Mononuclear cell (primary cell): ENCODE results near the gene FCSK. TPM values are rescaled to one million over a fixed set of nuclear protein-coding genes. Genes with fewer than 3 reads are reported as not detected.

Experiments used
- H3K27me3 ChIP-seq: 2 replicates; pipeline ENCODE4 v1.6.0; 2011; ENCODE audit warnings: low read length, control low read depth; ENCODE audit not compliant: insufficient read depth
- H3K4me1 ChIP-seq: 2 replicates; pipeline ENCODE4 v1.5.1; 2011; ENCODE audit warnings: mild to moderate bottlenecking, low read length, control low read depth; ENCODE audit not compliant: insufficient read depth
- H3K4me3 ChIP-seq: 2 replicates; pipeline ENCODE4 v1.5.1; 2011; ENCODE audit warnings: mild to moderate bottlenecking, low read length, moderate library complexity
- H3K9me3 ChIP-seq: 2 replicates; pipeline ENCODE4 v1.5.1; 2011; ENCODE audit warnings: low read depth, mild to moderate bottlenecking, control low read depth, low read length
- total RNA-seq: library from RNA; depleted of rRNA; stranded (reverse); fragments of >200 nt; gene quantifications from one replicate; pipeline ENCODE4 v1.2.3, GENCODE V29; 2012

The FCSK gene
- total RNA-seq, 1 donor, result 9.2 TPM

GRCh38 chr16:70476272-70477020 is 22.1 kb downstream of the FCSK start:
- no peaks in the 10 kb centered on the region for H3K27me3 ChIP-seq

GRCh38 chr16:70478169-70478568 is 23.8 kb downstream of the FCSK start:
- H3K4me3 ChIP-seq, result no peak overlapping the region
- H3K4me1 ChIP-seq, result no peaks in the 10 kb centered on the region
- no peaks in the 10 kb centered on the region for H3K27me3 ChIP-seq
- no peaks in the 10 kb centered on the region for H3K9me3 ChIP-seq

More at GRCh38 chr16:70476272-70477020, 22.1 kb downstream of the FCSK start:
- H3K4me3 ChIP-seq, result no peak overlapping the region
- H3K9me3 ChIP-seq, result no peaks in the 10 kb centered on the region
- no peaks in the 10 kb centered on the region for H3K4me1 ChIP-seq

- Histone ChIP-seq H3K27me3 (no peaks in the 10 kb centered on the region), H3K4me1 (no peaks in the 10 kb centered on the region), H3K4me3 (no peak overlapping the region), H3K9me3 (no peaks in the 10 kb centered on the region)
Measured at GRCh38 chr16:70478912-70479341, 24.5 kb downstream of the FCSK start.

GRCh38 chr16:70480127-70481105 is 26.0 kb downstream of the FCSK start:
- no peaks in the 10 kb centered on the region for H3K9me3 ChIP-seq
- no peaks in the 10 kb centered on the region for H3K4me1 ChIP-seq
- no peaks in the 10 kb centered on the region for H3K27me3 ChIP-seq
- H3K4me3 ChIP-seq, result no peak overlapping the region

- Histone ChIP-seq H3K4me3 (no peak overlapping the region), H3K9me3 (no peaks in the 10 kb centered on the region), H3K27me3 (no peaks in the 10 kb centered on the region), H3K4me1 (no peaks in the 10 kb centered on the region)
Measured at GRCh38 chr16:70481929-70482536, 27.6 kb downstream of the FCSK start.

- Histone ChIP-seq H3K27me3 (no peaks in the 10 kb centered on the region), H3K4me3 (no peak overlapping the region), H3K4me1 (no peaks in the 10 kb centered on the region), H3K9me3 (no peaks in the 10 kb centered on the region)
Measured at GRCh38 chr16:70482624-70483023, 28.2 kb downstream of the FCSK start.

GRCh38 chr16:70483426-70483825 is 29.0 kb downstream of the FCSK start:
- Histone ChIP-seq H3K4me1 (no peaks in the 10 kb centered on the region), H3K9me3 (no peaks in the 10 kb centered on the region), H3K4me3 (no peak overlapping the region), H3K27me3 (no peaks in the 10 kb centered on the region)

GRCh38 chr16:70484867-70485266 is 30.5 kb downstream of the FCSK start:
- Histone ChIP-seq H3K4me3 (no peak overlapping the region), H3K4me1 (no peaks in the 10 kb centered on the region), H3K27me3 (no peaks in the 10 kb centered on the region), H3K9me3 (no peaks in the 10 kb centered on the region)

GRCh38 chr16:70490261-70490660 is 35.9 kb downstream of the FCSK start:
- H3K9me3 ChIP-seq, result no peaks in the 10 kb centered on the region
- no peaks in the 10 kb centered on the region for H3K4me1 ChIP-seq
- no peaks in the 10 kb centered on the region for H3K27me3 ChIP-seq
- H3K4me3 ChIP-seq, result no peak overlapping the region

- H3K4me3 ChIP-seq, result no peak overlapping the region
- no peaks in the 10 kb centered on the region for H3K4me1 ChIP-seq
- no peaks in the 10 kb centered on the region for H3K9me3 ChIP-seq
- H3K27me3 ChIP-seq, result no peaks in the 10 kb centered on the region
Measured at GRCh38 chr16:70493802-70494201, 39.4 kb downstream of the FCSK start.

- Histone ChIP-seq H3K4me3 (no peak overlapping the region), H3K27me3 (no peaks in the 10 kb centered on the region), H3K4me1 (no peaks in the 10 kb centered on the region), H3K9me3 (no peaks in the 10 kb centered on the region)
Measured at GRCh38 chr16:70494202-70494770, 39.9 kb downstream of the FCSK start.

- Histone ChIP-seq H3K27me3 (no peaks in the 10 kb centered on the region), H3K4me3 (no peak overlapping the region), H3K9me3 (no peaks in the 10 kb centered on the region)
Measured at GRCh38 chr16:70494777-70495176, 40.4 kb downstream of the FCSK start.

GRCh38 chr16:70495425-70496182 is 41.2 kb downstream of the FCSK start:
- no peaks in the 10 kb centered on the region for H3K9me3 ChIP-seq
- no peak overlapping the region for H3K4me3 ChIP-seq
- no peaks in the 10 kb centered on the region for H3K27me3 ChIP-seq
- H3K4me1 ChIP-seq, result no peaks in the 10 kb centered on the region

More at GRCh38 chr16:70494777-70495176, 40.4 kb downstream of the FCSK start:
- H3K4me1 ChIP-seq, result no peaks in the 10 kb centered on the region

- H3K4me3 ChIP-seq, result no peak overlapping the region
- no peaks in the 10 kb centered on the region for H3K27me3 ChIP-seq
- H3K9me3 ChIP-seq, result no peaks in the 10 kb centered on the region
- H3K4me1 ChIP-seq, result no peaks in the 10 kb centered on the region
Measured at GRCh38 chr16:70496513-70496912, 42.1 kb downstream of the FCSK start.
